HUES6 (cell line): ENCODE results near the gene IL26.
"Not testable (repeated sequence)": the region's sequence is repeated elsewhere in the genome, so short reads cannot be mapped to it uniquely, and the experiment has no call there.

ENCODE experiments used
- H3K27ac ChIP-seq: 2 replicates; pipeline ENCODE4 v1.7.0; 2013; ENCODE audit warnings: low read depth, mild to moderate bottlenecking, low read length, inconsistent platforms
- H3K27me3 ChIP-seq: 2 replicates; pipeline ENCODE4 v1.6.1; 2013; ENCODE audit warnings: low read length; ENCODE audit not compliant: control insufficient read depth, insufficient read depth
- H3K36me3 ChIP-seq: 2 replicates; pipeline ENCODE4 v1.6.1; 2013; ENCODE audit warnings: low read length; ENCODE audit not compliant: control insufficient read depth, insufficient read depth
- H3K4me1 ChIP-seq: 2 replicates; pipeline ENCODE4 v1.6.1; 2013; ENCODE audit warnings: low read length; ENCODE audit not compliant: control insufficient read depth, insufficient read depth
- H3K4me3 ChIP-seq: 2 replicates; pipeline ENCODE4 v1.5.1; 2013; ENCODE audit warnings: low read depth, low read length
- H3K9ac ChIP-seq: one replicate; pipeline ENCODE4 v1.6.1; 2013; ENCODE audit warnings: mild to moderate bottlenecking, low read length
- H3K9me3 ChIP-seq: 2 replicates; pipeline ENCODE4 v1.6.1; 2013; ENCODE audit warnings: low read depth, low read length; ENCODE audit not compliant: control insufficient read depth, insufficient read depth

The IL26 gene

GRCh38 chr12:68174761-68175160 is 50.8 kb downstream of the IL26 start:
- H3K27ac ChIP-seq, H3K36me3 ChIP-seq, H3K9ac ChIP-seq, H3K27me3 ChIP-seq, H3K9me3 ChIP-seq, H3K4me3 ChIP-seq, H3K4me1 ChIP-seq: not testable (repeated sequence)

- no peaks in the 10 kb centered on the region for H3K36me3 ChIP-seq
These were observed 51.8 kb downstream of the IL26 start for GRCh38 chr12:68173792-68174191.

DNA sequence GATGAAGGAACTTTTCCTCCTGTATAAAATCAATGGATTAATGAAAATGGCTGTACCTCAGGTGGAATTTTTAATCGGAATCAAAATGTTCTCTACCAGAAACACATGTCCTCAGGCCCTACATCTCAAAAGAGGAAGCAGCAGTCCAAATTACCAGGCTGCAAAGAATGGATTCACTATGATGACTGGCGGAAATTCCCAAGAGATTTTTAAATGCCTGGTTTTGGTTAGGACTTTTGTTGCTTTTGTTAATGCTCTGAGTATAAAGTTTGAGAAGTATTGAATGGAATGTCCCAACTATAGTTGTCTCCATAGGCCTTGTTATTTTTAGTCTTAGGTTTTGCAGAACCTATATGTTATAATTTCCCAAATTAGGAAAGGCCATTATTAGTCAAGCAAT is 54.9 kb downstream of the IL26 start:
- Histone ChIP-seq H3K4me1 (no peaks in the 10 kb centered on the region), H3K9me3 (no peaks in the 10 kb centered on the region), H3K36me3 (no peaks in the 10 kb centered on the region), H3K27me3 (no peaks in the 10 kb centered on the region), H3K4me3 (no peak overlapping the region), H3K27ac (no peak overlapping the region), H3K9ac (no peak overlapping the region)

More at GRCh38 chr12:68173792-68174191, 51.8 kb downstream of the IL26 start:
- Histone ChIP-seq H3K9me3 (no peaks in the 10 kb centered on the region), H3K27me3 (no peaks in the 10 kb centered on the region), H3K9ac (no peak overlapping the region), H3K27ac (no peak overlapping the region), H3K4me3 (no peak overlapping the region), H3K4me1 (no peaks in the 10 kb centered on the region)

DNA sequence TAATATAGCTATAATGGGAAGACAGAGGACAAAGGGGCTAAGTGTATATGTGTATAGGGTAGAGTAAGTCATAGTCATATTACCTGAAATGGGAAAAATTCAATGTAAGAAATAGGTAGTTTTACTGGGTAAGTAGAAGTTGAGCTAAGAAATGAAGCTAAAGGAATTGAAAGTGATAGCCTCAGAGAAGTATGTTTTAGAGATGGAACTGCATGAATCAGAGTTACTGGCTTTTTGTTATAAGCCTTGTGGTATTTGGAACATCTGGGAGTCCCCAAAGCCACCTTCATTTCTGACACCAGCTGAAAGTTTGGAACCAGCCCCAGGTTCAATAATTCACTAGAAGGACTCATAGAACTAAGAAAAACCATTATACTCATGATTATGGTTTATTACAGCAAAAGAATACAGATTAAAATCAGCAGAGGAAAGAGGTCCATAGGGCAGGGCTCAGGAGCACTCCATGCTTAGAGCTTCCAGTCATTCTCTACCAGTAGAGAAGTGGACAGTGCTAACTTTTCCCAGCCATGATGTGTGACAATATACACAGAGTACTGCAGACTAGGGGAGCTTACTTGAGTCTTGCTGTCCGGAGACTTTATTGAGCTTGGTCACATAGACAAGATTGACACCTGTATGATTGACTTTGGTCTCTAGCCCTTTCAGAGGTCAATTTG is 56.3 kb downstream of the IL26 start:
- Histone ChIP-seq H3K36me3 (no peaks in the 10 kb centered on the region), H3K9ac (no peak overlapping the region), H3K27me3 (no peaks in the 10 kb centered on the region), H3K4me3 (no peak overlapping the region), H3K9me3 (no peaks in the 10 kb centered on the region), H3K27ac (no peak overlapping the region), H3K4me1 (no peaks in the 10 kb centered on the region)

- Histone ChIP-seq H3K4me1 (no peaks in the 10 kb centered on the region), H3K27me3 (no peaks in the 10 kb centered on the region), H3K36me3 (no peaks in the 10 kb centered on the region)
These were observed 59.2 kb downstream of the IL26 start for GRCh38 chr12:68166317-68166831.

GRCh38 chr12:68163560-68164081 is 62.0 kb downstream of the IL26 start:
- Histone ChIP-seq H3K27ac (no peak overlapping the region), H3K4me3 (no peak overlapping the region), H3K36me3 (no peaks in the 10 kb centered on the region), H3K9me3 (no peaks in the 10 kb centered on the region), H3K27me3 (no peaks in the 10 kb centered on the region), H3K4me1 (no peaks in the 10 kb centered on the region), H3K9ac (no peak overlapping the region)

More at GRCh38 chr12:68166317-68166831, 59.2 kb downstream of the IL26 start:
- H3K4me3 ChIP-seq, result no peak overlapping the region
- H3K9ac ChIP-seq, result no peak overlapping the region
- H3K27ac ChIP-seq, result no peak overlapping the region
- H3K9me3 ChIP-seq, result no peaks in the 10 kb centered on the region

- Histone ChIP-seq H3K4me1 (peaks cover 2% of the 10 kb centered on the region; the same call in 1 of the 2 replicates), H3K9me3 (no peaks in the 10 kb centered on the region), H3K9ac (no peak overlapping the region), H3K27ac (no peak overlapping the region), H3K36me3 (no peaks in the 10 kb centered on the region), H3K4me3 (no peak overlapping the region), H3K27me3 (no peaks in the 10 kb centered on the region)
These were observed 63.2 kb downstream of the IL26 start for GRCh38 chr12:68162374-68162773.

DNA sequence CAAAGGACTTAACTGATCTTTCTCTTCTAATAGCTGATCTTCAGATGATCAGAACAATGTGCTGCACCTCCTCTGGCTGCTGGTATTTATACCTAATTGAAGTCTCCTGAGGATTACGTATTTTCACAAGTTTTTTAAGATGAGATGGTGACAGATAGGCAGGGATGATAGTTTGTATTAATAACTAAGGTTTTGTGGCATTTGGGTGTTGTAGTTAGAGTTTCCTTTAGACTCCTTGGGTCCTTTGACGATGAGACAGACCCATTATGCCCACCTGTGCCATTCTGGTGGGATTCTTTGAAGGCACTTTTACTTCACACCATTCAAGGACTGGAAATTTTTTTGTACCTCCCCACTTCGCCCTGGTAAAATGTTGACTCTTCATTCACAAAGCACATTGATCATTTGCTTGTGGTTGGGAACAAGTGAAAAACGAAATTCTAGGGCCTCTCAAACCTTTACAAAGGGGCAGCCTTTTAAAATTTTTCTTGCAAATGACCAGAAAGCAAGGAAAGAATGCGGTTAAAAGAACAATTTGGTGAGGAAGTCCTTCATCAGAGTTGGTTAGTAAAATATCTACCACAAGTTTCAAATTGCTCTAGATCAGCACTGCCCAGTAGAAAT is 65.8 kb downstream of the IL26 start, which contains the start of gene IFNG:
TSS of gene IFNG (minus strand) at position 60 of the 624 bp plus-strand sequence. CDS start 125 bp downstream, outside the sequence.
- peaks cover 3% of the 10 kb centered on the region; the same call in 1 of the 2 replicates for H3K4me1 ChIP-seq
- no peak within 1 kb of the TSS for H3K9ac ChIP-seq
- H3K4me3 ChIP-seq, result no peak within 1 kb of the TSS
- no peaks in the 10 kb centered on the region for H3K27me3 ChIP-seq
- H3K9me3 ChIP-seq, result no peaks in the 10 kb centered on the region
- H3K27ac ChIP-seq, result no peak within 1 kb of the TSS
- H3K36me3 ChIP-seq, result no peaks in the 10 kb centered on the region

DNA sequence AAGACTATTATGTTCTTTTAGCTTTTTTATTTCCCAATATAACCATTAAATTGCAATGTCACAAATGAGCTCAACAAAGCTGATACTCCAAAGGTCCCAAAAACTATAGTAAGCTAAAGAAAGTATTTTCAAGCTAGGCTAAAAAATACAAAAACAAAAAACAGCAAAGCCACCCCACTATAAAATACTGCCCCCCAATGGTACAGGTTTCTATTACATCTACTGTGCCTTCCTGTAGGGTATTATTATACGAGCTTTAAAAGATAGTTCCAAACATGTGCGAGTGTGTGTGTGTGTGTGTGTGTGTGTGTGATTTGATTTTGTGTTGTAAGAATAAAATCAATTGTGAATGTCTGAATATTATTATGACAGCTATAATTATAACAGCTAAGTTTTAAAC is 67.2 kb downstream of the IL26 start:
- H3K27me3 ChIP-seq, result no peaks in the 10 kb centered on the region

DNA sequence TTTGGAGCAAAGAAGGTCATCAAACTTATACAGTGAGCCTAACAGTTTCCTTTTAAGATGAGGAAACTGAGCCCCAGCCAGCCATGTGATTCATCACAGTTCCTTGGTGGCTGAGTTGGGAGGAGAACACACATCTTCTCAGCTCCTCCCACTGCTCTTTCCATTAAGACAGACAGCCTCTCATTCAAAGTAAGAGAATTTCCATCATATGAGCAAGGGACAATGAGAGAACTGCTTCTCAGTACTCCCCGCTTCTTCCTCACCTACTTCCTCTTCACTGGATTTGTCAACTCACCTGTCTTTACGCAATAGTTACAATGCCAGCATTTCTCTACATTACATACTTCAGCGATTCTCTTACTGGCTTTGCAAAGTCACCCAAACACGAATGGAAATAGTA is 68.2 kb downstream of the IL26 start:
- Histone ChIP-seq H3K4me3 (no peak overlapping the region), H3K9me3 (no peaks in the 10 kb centered on the region), H3K36me3 (no peaks in the 10 kb centered on the region), H3K27ac (no peak overlapping the region), H3K4me1 (peaks cover 3% of the 10 kb centered on the region; the same call in 1 of the 2 replicates), H3K27me3 (no peaks in the 10 kb centered on the region), H3K9ac (no peak overlapping the region)

More for the DNA sequence above, 67.2 kb downstream of the IL26 start:
- H3K4me1 ChIP-seq, result peaks cover 3% of the 10 kb centered on the region; the same call in 1 of the 2 replicates
- H3K4me3 ChIP-seq, result no peak overlapping the region
- no peak overlapping the region for H3K9ac ChIP-seq
- H3K27ac ChIP-seq, result no peak overlapping the region
- no peaks in the 10 kb centered on the region for H3K9me3 ChIP-seq
- H3K36me3 ChIP-seq, result no peaks in the 10 kb centered on the region

DNA sequence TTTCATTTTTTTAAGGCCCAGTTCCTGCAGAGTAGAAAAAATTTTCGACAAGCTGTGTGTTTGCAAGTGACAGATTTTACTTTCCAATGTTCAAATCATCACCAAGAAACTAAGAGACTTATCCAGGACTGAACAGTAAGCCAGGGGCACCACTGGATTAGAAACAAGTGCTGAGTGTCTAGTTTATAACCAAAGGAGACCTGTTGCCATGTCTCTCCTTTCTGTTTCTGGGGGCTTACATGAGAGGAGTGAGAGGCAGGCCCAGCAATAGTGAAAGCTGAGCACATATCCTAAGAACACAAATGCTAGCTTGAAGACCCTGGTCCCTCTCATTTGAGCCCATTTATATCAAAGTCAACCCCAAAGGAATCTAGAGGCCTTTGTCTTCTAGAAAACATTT is 69.0 kb downstream of the IL26 start:
- no peak overlapping the region for H3K9ac ChIP-seq
- H3K4me3 ChIP-seq, result no peak overlapping the region
- no peaks in the 10 kb centered on the region for H3K9me3 ChIP-seq
- peaks cover 3% of the 10 kb centered on the region; the same call in 1 of the 2 replicates for H3K4me1 ChIP-seq
- H3K27me3 ChIP-seq, result no peaks in the 10 kb centered on the region
- H3K27ac ChIP-seq, result no peak overlapping the region
- no peaks in the 10 kb centered on the region for H3K36me3 ChIP-seq
